HEK293 (cell line): Measurements from ENCODE around the gene MPO.

ENCODE experiments used
- CTCF ChIA-PET: fragments of 350-600 bp; formaldehyde crosslinking; extraction: SDS; loops from one replicate; lab custom pipeline; 2021; ENCODE audit warnings: antibody characterized with exemption; lab: Yijun Ruan, JAX
- POLR2A ChIA-PET: fragments of 300-600 bp; formaldehyde crosslinking; extraction: SDS; loops from one replicate; lab custom pipeline; 2020; ENCODE audit warnings: antibody characterized with exemption, inconsistent platforms; lab: Yijun Ruan, JAX
- H3K27ac ChIP-seq: fragments of 200-500 bp; sonication (Bioruptor generic); 2 replicates; pipeline ENCODE4 v1.5.1; 2014; ENCODE audit warnings: low read depth, low read length, control low read depth, inconsistent platforms; ENCODE audit errors: extremely low read depth
- H3K36me3 ChIP-seq, 2 experiments: fragments of 200-500 bp in 1 of 2; sonication (Bioruptor generic) in 1 of 2; 1 replicate in 1 of 2; 2 replicates in 1 of 2; pipeline ENCODE4 v1.5.1; 2014 to 2017; ENCODE audit warnings: inconsistent platforms in 2 of 2, low read length in 2 of 2; ENCODE audit not compliant: control insufficient read depth in 2 of 2, insufficient read depth in 1 of 2
- H3K4me1 ChIP-seq: fragments of 200-500 bp; sonication (Bioruptor generic); 2 replicates; pipeline ENCODE4 v1.5.1; 2014; ENCODE audit warnings: mild to moderate bottlenecking, low read length, inconsistent platforms; ENCODE audit not compliant: control insufficient read depth, insufficient read depth
- H3K4me3 ChIP-seq: 2 replicates; pipeline ENCODE4 v1.5.1; 2011; ENCODE audit warnings: low read depth, mild to moderate bottlenecking, control low read depth, low read length, moderate library complexity
- H3K9me3 ChIP-seq: fragments of 200-500 bp; sonication (Bioruptor generic); 2 replicates; pipeline ENCODE4 v1.5.1; 2014; ENCODE audit warnings: low read depth, low read length, inconsistent platforms; ENCODE audit not compliant: control insufficient read depth, insufficient read depth
- GLI2 ChIP-seq: fragments of 450-650 bp; formaldehyde crosslinking; IDR thresholded peaks from 2 replicates; pipeline ENCODE4; 2017; ENCODE audit warnings: missing biosample characterization, missing genetic modification characterization, low read depth, borderline replicate concordance
- HOXD13 ChIP-seq: sonication (generic); formaldehyde crosslinking; IDR thresholded peaks from 2 replicates; pipeline ENCODE4 v1.8.0; 2022; ENCODE audit warnings: missing genetic modification reagents, borderline replicate concordance
- KLF9 ChIP-seq: fragments of 450-650 bp; formaldehyde crosslinking; IDR thresholded peaks from 2 replicates; pipeline ENCODE4 v1.5.1; 2016; ENCODE audit warnings: missing biosample characterization, missing genetic modification characterization, low read depth
- PRDM2 ChIP-seq: fragments of 450-650 bp; formaldehyde crosslinking; IDR thresholded peaks from 2 replicates; pipeline ENCODE4 v1.5.1; 2016; ENCODE audit warnings: missing biosample characterization, missing genetic modification characterization, borderline replicate concordance
- SCRT1 ChIP-seq: fragments of 450-650 bp; formaldehyde crosslinking; IDR thresholded peaks from 2 replicates; pipeline ENCODE4 v1.5.1; 2016; ENCODE audit warnings: missing biosample characterization, missing genetic modification characterization, borderline replicate concordance
- ZBTB1 ChIP-seq: fragments of 450-650 bp; formaldehyde crosslinking; IDR thresholded peaks from 2 replicates; pipeline ENCODE4 v1.5.1; 2016; ENCODE audit warnings: missing biosample characterization, missing genetic modification characterization
- ZNF202 ChIP-seq: fragments of 450-650 bp; formaldehyde crosslinking; IDR thresholded peaks from 2 replicates; pipeline ENCODE4 v1.5.1; 2016; ENCODE audit warnings: missing biosample characterization, missing genetic modification characterization, borderline replicate concordance
- ZNF335 ChIP-seq: fragments of 450-650 bp; formaldehyde crosslinking; conservative IDR thresholded peaks from 2 replicates; pipeline ENCODE4 v1.5.1; 2016; ENCODE audit warnings: missing biosample characterization, missing genetic modification characterization
- ZNF394 ChIP-seq: fragments of 450-650 bp; formaldehyde crosslinking; IDR thresholded peaks from 2 replicates; pipeline ENCODE4 v1.5.1; 2016; ENCODE audit warnings: missing biosample characterization, missing genetic modification characterization, mild to moderate bottlenecking, moderate library complexity, borderline replicate concordance
- ZNF473 ChIP-seq: fragments of 450-650 bp; formaldehyde crosslinking; IDR thresholded peaks from 2 replicates; pipeline ENCODE4 v1.5.1; 2017; ENCODE audit warnings: missing biosample characterization, missing genetic modification characterization
- ZNF555 ChIP-seq: fragments of 450-650 bp; formaldehyde crosslinking; conservative IDR thresholded peaks from 2 replicates; pipeline ENCODE4 v1.5.1; 2017; ENCODE audit warnings: missing biosample characterization, mild to moderate bottlenecking, missing genetic modification characterization, inconsistent platforms
- ZNF600 ChIP-seq: fragments of 450-650 bp; formaldehyde crosslinking; IDR thresholded peaks from 2 replicates; pipeline ENCODE4 v1.5.1; 2016; ENCODE audit warnings: missing biosample characterization, missing genetic modification characterization
- ZNF626 ChIP-seq: fragments of 450-650 bp; sonication (Bioruptor Pico); formaldehyde crosslinking; IDR thresholded peaks from 2 replicates; pipeline ENCODE4 v1.5.1; 2018; ENCODE audit warnings: missing biosample characterization, missing genetic modification characterization, inconsistent platforms
- ZNF639 ChIP-seq: fragments of 450-650 bp; formaldehyde crosslinking; IDR thresholded peaks from 2 replicates; pipeline ENCODE4 v1.5.1; 2016; ENCODE audit warnings: missing biosample characterization, missing genetic modification characterization
- ZNF654 ChIP-seq: fragments of 450-650 bp; formaldehyde crosslinking; IDR thresholded peaks from 2 replicates; pipeline ENCODE4 v1.5.1; 2016; ENCODE audit warnings: low read depth, missing biosample characterization, missing genetic modification characterization
- ZNF664 ChIP-seq: fragments of 450-650 bp; formaldehyde crosslinking; IDR thresholded peaks from 2 replicates; pipeline ENCODE4 v1.5.1; 2016; ENCODE audit warnings: missing biosample characterization, missing genetic modification characterization
- ZNF768 ChIP-seq: fragments of 450-650 bp; formaldehyde crosslinking; IDR thresholded peaks from 2 replicates; pipeline ENCODE4 v1.5.1; 2018; ENCODE audit warnings: missing biosample characterization, mild to moderate bottlenecking, missing genetic modification characterization
- ZNF777 ChIP-seq: fragments of 450-650 bp; formaldehyde crosslinking; IDR thresholded peaks from 2 replicates; pipeline ENCODE4 v1.5.1; 2017; ENCODE audit warnings: missing biosample characterization, missing genetic modification characterization, borderline replicate concordance
- TF ChIP-seq, protein P1 (sequence below): fragments of 450-650 bp; formaldehyde crosslinking; IDR thresholded peaks from 2 replicates; pipeline ENCODE4 v1.5.1; 2016; ENCODE audit warnings: missing biosample characterization, missing genetic modification characterization
- TF ChIP-seq, protein P2 (sequence below): fragments of 450-650 bp; formaldehyde crosslinking; IDR thresholded peaks from 2 replicates; pipeline ENCODE4 v1.5.1; 2016; ENCODE audit warnings: missing biosample characterization, missing genetic modification characterization
- TF ChIP-seq, protein P3 (sequence below): fragments of 450-650 bp; formaldehyde crosslinking; IDR thresholded peaks from 2 replicates; pipeline ENCODE4 v1.5.1; 2016; ENCODE audit warnings: missing biosample characterization, missing genetic modification characterization

The MPO gene

GRCh38 chr17:58250344-58251011, 30.3 kb downstream of the MPO start (continued):
- TF ChIP-seq ZNF768: no peak
- no peak for TF ChIP-seq SCRT1 (tag by site-specific recombination)
- TF ChIP-seq HOXD13 (CRISPR knock-in tag): no peak
- no peak for TF ChIP-seq PRDM2 (tag by site-specific recombination)

DNA sequence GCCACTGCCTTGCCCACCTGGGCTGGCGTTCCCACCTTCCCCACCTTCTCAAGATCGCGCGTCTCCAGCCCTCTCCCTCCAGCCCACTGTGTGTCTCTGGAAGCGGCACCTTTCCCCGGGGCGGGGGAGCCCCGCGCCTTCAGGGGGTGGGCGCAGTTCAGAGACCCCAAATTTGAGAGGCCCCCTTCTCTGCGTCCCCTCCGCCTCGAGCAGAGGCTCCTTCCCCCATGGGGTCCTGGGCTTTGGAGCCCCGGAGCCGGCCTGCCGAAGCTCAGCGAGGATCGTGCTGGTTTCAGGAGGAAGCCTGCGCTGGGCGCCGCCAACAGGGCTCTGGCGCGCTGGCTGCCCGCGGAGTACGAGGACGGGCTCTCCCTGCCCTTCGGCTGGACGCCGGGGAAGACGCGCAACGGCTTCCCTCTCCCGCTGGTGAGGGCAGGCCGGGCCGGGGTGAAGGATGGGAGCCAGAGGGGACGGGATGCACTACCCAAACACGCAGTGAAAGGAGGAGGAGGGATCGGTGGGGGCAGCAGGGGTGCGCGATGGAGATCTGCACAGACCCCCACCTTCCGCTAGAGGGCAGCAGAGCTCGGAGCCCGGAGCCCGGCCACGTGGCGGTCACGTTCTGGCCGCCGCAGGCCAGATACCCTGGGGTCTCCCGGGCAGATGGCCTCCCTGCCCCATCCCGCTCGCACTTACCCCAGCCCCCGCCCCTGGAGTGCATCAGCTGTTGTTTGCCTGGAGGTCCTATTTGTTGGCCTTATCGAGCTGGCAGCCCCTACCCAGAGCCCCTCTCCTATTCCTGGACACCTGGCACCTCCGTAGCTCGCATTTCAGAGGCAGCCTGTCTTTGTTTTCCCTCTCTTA, 31.2 kb downstream of the MPO start:
- Histone ChIP-seq H3K36me3 (no peaks in the 10 kb centered on the region), H3K27ac (no peak overlapping the region; the same call in 1 of the 2 replicates), H3K4me3 (peak overlapping the region; percentile 32), H3K4me1 (no peaks in the 10 kb centered on the region), H3K9me3 (no peaks in the 10 kb centered on the region)
- CTCF ChIA-PET: interaction anchor here (0.7 to 4.2 kb wide), 27 partner anchors 8 to 281 kb away, joined by 3 to 32 read pairs (median 4); partner anchors contain the start of genes LPO and MKS1
- POLR2A ChIA-PET: interaction anchor here (0.9 to 1.3 kb wide), 2 partner anchors 168 to 409 kb away, joined by 3 to 4 read pairs; partner anchors contain the start of gene RNF43
- TF ChIP-seq, protein P1, sequence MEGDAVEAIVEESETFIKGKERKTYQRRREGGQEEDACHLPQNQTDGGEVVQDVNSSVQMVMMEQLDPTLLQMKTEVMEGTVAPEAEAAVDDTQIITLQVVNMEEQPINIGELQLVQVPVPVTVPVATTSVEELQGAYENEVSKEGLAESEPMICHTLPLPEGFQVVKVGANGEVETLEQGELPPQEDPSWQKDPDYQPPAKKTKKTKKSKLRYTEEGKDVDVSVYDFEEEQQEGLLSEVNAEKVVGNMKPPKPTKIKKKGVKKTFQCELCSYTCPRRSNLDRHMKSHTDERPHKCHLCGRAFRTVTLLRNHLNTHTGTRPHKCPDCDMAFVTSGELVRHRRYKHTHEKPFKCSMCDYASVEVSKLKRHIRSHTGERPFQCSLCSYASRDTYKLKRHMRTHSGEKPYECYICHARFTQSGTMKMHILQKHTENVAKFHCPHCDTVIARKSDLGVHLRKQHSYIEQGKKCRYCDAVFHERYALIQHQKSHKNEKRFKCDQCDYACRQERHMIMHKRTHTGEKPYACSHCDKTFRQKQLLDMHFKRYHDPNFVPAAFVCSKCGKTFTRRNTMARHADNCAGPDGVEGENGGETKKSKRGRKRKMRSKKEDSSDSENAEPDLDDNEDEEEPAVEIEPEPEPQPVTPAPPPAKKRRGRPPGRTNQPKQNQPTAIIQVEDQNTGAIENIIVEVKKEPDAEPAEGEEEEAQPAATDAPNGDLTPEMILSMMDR: peak; percentile 71
- no peak for TF ChIP-seq GLI2 (tag by site-specific recombination)
- no peak for TF ChIP-seq ZNF639 (tag by site-specific recombination)
- TF ChIP-seq ZNF335 (tag by site-specific recombination): peak; percentile 61; the same call in 1 of the 2 replicates
- TF ChIP-seq, protein P2, sequence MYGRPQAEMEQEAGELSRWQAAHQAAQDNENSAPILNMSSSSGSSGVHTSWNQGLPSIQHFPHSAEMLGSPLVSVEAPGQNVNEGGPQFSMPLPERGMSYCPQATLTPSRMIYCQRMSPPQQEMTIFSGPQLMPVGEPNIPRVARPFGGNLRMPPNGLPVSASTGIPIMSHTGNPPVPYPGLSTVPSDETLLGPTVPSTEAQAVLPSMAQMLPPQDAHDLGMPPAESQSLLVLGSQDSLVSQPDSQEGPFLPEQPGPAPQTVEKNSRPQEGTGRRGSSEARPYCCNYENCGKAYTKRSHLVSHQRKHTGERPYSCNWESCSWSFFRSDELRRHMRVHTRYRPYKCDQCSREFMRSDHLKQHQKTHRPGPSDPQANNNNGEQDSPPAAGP: 0 out of 2 replicates have a peak, but pooled peaks have one; percentile 32
- TF ChIP-seq ZNF473 (tag by site-specific recombination): no peak
- TF ChIP-seq ZNF664 (tag by site-specific recombination): no peak
- TF ChIP-seq ZNF600 (tag by site-specific recombination): peak; percentile 57; the same call in 1 of the 2 replicates
- TF ChIP-seq ZBTB1 (tag by site-specific recombination): no peak
- no peak for TF ChIP-seq ZNF555 (tag by site-specific recombination)
- 0 out of 2 replicates have a peak, but pooled peaks have one; percentile 26 for TF ChIP-seq ZNF394
- TF ChIP-seq ZNF202 (tag by site-specific recombination): no peak
- TF ChIP-seq ZNF654 (tag by site-specific recombination): peak; percentile 56
- peak; percentile 66; the same call in 1 of the 2 replicates for TF ChIP-seq ZNF777 (tag by site-specific recombination)
- TF ChIP-seq ZNF626 (tag by site-specific recombination): no peak
- TF ChIP-seq, protein P3, sequence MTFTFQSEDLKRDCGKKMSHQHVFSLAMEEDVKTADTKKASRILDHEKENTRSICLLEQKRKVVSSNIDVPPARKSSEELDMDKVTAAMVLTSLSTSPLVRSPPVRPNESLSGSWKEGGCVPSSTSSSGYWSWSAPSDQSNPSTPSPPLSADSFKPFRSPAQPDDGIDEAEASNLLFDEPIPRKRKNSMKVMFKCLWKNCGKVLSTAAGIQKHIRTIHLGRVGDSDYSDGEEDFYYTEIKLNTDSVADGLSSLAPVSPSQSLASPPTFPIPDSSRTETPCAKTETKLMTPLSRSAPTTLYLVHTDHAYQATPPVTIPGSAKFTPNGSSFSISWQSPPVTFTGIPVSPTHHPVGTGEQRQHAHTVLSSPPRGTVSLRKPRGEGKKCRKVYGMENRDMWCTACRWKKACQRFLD (tag by site-specific recombination): no peak
- 0 out of 2 replicates have a peak, but pooled peaks have one; percentile 24 for TF ChIP-seq KLF9 (tag by site-specific recombination)
